Measurements from ENCODE around the gene DYRK4.

DNA sequence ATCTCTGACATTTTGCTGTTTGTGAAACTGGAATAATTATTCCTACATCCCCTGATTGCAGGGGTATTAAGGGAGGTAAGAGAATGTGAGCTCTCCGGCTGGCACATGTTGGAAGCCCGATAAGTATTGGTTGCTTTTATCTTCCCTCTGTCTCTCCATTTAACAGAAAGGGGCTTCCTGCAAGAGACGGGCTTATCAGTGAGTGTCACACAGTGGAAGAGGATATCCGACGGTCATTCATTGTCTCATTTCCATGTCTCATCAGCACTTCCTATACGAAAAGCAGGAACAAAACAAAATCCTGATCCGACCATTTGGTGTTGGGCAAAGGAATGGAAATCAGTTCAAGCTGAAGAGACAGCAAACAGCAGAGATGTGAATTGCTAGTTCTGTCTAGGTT, 10.7 kb downstream of the DYRK4 start:
- TF ChIP-seq, protein P1, sequence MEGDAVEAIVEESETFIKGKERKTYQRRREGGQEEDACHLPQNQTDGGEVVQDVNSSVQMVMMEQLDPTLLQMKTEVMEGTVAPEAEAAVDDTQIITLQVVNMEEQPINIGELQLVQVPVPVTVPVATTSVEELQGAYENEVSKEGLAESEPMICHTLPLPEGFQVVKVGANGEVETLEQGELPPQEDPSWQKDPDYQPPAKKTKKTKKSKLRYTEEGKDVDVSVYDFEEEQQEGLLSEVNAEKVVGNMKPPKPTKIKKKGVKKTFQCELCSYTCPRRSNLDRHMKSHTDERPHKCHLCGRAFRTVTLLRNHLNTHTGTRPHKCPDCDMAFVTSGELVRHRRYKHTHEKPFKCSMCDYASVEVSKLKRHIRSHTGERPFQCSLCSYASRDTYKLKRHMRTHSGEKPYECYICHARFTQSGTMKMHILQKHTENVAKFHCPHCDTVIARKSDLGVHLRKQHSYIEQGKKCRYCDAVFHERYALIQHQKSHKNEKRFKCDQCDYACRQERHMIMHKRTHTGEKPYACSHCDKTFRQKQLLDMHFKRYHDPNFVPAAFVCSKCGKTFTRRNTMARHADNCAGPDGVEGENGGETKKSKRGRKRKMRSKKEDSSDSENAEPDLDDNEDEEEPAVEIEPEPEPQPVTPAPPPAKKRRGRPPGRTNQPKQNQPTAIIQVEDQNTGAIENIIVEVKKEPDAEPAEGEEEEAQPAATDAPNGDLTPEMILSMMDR (IDR thresholded peaks at IDR 0.05): no peak
- TF ChIP-seq POLR2A (IDR thresholded peaks at IDR 0.05): no peak
